NCI-H1694 (cell line): ENCODE results near the gene EXOC1.
"Not testable (repeated sequence)": the region's sequence is repeated elsewhere in the genome, so short reads cannot be mapped to it uniquely, and the experiment has no call there.

Experiments used
- DNase-seq: peaks from one replicate; lab custom pipeline; 2025; lab: John Stamatoyannopoulos, UW

Gene EXOC1

GRCh38 chr4:55853484-55854046 lies at the start of gene EXOC1:
Gene EXOC1 (plus strand): TSS chr4:55853648. CDS start chr4:55858324, 4,676 bp downstream.
- DNase-seq: peak; percentile 89

DNA sequence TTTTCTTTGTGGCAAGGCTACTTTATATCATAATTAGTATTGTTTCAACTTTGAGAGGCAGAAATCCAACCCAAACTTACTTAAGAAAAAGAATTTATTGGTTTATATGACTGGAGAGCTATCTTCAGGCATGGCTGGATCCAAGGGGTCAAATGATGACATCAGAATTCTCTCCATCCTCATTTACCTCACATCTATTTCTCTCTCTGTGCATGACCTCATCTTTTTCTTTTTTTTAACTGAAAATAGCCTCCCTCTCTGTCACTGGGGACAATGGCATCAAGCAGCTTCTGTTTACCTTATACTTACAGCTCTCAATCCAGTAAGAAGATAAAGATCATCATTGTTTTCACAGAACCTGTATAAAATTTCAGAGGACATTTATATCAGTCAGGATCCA lies 45.9 kb upstream of the EXOC1 start:
- no peak for DNase-seq

DNA sequence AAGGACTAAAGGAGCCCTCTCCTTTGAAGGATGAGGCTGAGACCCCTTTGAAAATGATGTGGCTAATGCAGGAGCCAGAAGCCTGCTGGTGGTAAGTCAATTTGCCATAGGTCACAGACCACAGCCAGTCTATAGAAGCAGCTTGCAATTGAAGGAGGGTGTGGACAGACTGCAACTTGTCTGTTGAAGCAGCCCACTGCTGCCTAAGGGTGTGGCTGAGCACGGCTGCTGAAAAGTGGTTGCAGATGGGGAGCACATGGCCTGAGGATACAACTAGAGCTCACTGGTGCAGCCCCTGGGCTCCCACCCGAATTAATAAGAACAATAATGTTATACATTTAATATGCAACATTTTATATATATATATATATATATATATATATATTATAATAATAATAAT lies 45.3 kb upstream of the EXOC1 start:
- no peak for DNase-seq

GRCh38 chr4:55808632-55809031 lies 44.8 kb upstream of the EXOC1 start:
- no peak for DNase-seq

DNA sequence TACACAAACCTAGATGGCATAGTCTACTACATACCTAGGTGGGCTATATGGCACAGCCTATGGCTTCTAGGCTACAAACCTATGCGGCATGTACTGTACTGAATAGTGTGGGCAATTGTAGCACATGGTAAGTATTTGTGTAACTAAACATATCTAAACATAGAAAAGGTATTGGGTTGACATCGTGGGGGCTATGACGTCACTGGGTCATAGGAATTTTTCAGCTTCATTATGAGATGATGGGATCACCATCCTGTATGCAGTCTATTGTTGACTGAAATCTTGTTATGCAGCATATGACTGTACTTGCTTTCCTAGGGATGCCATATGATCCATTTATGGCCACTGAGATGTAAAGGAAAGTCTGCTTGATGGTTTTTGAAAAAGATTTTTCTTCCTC lies 35.8 kb upstream of the EXOC1 start:
- no peak for DNase-seq

GRCh38 chr4:55819634-55820033 lies 33.8 kb upstream of the EXOC1 start, which contains the start of gene EXOC1L:
Gene EXOC1L (plus strand): TSS chr4:55819790. CDS start chr4:55820027, 237 bp downstream.
- no peak for DNase-seq

- no peak for DNase-seq
Observed at GRCh38 chr4:55820279-55820678, 33.2 kb upstream of the EXOC1 start.

DNA sequence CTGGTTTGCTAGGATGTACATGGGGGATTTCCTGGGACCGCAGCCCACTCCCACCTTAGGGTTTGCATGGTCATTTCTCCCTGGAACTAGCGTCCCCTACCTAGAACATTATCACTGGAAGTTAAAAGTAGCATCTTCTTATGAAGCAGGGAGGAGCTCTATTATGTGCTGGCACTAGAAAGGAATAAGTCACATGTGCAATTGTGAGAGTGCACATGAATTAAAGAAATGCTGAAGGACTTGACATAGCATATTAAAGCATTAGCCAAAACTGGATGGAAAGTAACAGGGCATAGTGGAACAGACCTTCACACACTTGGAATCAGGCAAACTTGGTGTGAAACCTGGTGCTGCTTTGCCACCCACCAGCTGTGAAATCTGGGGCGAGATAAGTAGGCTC lies 31.1 kb upstream of the EXOC1 start:
- DNase-seq: no peak

DNA sequence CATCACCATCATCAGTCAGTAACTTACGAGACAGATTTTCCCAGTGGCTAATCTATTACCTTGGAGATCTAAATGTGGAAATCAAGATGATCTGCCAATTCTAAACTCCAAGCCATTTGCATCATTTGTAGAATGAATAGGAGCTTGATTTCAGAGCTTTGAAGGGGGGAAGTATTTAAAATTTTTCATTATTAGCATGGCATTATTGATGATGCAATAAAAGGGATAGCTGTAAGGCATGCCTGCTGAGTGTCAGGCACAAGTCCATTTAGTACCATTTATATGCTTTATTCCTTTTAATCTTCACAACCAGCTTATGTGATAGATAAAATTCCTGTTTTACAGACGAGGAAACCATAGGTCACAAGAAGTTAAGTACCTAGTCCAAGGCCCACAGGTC lies 28.6 kb upstream of the EXOC1 start:
- no peak for DNase-seq

- DNase-seq: no peak
Observed at GRCh38 chr4:55826986-55827385, 26.5 kb upstream of the EXOC1 start.

GRCh38 chr4:55827582-55827981 lies 25.9 kb upstream of the EXOC1 start:
- no peak for DNase-seq

GRCh38 chr4:55830048-55830447 lies 23.4 kb upstream of the EXOC1 start:
- DNase-seq: no peak

GRCh38 chr4:55830716-55831115 lies 22.7 kb upstream of the EXOC1 start:
- DNase-seq: no peak

- DNase-seq: no peak
Observed at GRCh38 chr4:55834086-55834795, 19.2 kb upstream of the EXOC1 start.

DNA sequence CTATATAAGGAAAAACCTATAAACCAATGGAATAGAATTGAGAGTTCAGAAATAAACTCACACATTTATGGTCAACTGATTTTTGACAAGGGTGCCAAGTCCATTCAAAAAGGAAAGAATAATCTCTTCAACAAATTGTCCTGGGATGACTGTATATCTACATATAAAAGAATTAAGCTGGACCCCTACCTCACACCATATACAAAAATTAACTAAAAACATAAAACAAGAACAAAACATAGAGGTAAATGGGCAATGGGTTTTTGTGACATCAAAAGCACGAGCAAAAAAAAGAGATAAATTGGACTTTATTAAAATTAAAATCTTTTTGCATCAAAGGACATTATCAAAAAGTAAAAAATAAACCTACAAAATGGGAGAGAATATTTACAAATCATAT lies 15.5 kb upstream of the EXOC1 start:
- DNase-seq: no peak

GRCh38 chr4:55838356-55838755 lies 15.1 kb upstream of the EXOC1 start:
- no peak for DNase-seq

DNA sequence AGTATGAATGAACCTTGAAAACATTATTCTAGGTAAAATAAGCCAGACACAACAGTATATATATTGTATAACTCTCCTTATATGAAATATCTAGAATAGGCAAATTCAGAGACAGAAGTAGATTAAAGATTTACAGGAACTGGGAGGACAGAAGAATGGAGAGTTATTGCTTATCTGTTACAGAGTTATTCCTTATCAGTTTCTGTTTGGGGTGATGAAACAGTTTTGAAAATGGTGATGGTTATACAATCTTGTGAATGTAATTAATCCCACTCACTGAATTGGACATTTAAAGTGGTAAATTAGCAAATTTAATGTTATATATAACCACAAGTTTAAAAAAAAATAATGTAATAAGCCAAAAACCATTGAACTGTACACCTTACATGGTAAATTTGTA lies 14.5 kb upstream of the EXOC1 start:
- no peak for DNase-seq

DNA sequence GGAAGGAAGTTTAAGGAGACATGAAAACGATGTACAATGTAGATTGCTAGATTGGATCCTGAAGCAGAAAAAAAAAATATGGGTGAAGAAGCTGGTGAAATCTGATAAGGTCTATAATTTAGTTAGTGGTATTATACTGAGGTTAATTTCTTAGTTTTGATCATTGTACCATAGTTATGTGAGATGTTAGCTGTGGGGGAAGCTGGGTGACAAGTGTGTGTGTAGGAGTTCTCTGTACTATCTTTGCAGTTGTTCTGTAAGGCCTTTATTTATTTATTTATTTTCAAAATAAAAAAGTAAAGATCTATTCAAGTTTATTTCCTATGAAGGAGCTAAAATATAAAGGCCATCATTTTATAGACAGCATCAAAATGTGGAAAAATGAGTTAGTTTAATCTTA lies 12.5 kb upstream of the EXOC1 start:
- DNase-seq: no peak

GRCh38 chr4:55841373-55842239 lies 11.8 kb upstream of the EXOC1 start:
- not testable (repeated sequence) for DNase-seq

- DNase-seq: not testable (repeated sequence)
Observed at GRCh38 chr4:55842312-55842711, 11.1 kb upstream of the EXOC1 start.

DNA sequence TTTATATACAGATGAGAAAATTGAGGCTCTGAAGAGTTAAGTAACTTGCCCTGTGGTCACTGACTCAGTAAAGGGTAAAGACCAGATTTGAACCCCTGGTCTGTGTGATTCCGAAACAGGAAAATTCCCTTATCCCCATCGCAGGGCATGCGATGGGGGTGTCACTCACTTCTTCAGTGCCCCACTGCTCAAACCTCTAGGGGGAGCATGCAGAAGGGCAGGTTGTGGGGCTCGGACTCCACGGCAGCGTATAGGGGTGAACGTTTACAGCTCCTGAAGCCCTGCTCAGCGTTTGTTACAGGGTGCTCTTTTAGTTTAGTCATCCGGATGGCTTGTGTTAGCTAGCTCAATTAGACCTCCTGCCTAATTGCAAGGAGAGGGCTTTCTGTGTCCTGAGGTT lies 3.7 kb upstream of the EXOC1 start:
- DNase-seq: no peak

- no peak for DNase-seq
Observed at GRCh38 chr4:55851885-55852284, 1.6 kb upstream of the EXOC1 start.

- DNase-seq: no peak
Observed at GRCh38 chr4:55854129-55854528, 681 bp downstream of the EXOC1 start.
